IMR-90 (cell line): ENCODE measurements around the gene RPTOR.

ENCODE experiments used
- CEBPB ChIP-seq: IDR thresholded peaks from 2 replicates; pipeline ENCODE4 v1.6.1; 2012; ENCODE audit warnings: low read depth, low read length, improper control_type of control experiment
- MAFK ChIP-seq: IDR thresholded peaks from 2 replicates; pipeline ENCODE4 v1.6.1; 2012; ENCODE audit warnings: low read depth, low read length, improper control_type of control experiment
- MXI1 ChIP-seq: IDR thresholded peaks from 2 replicates; pipeline ENCODE4 v1.6.1; 2012; ENCODE audit warnings: low read depth, mild to moderate bottlenecking, low read length, moderate library complexity, borderline replicate concordance
- POLR2A ChIP-seq: IDR thresholded peaks from 2 replicates; pipeline ENCODE4 v1.6.1; 2012; ENCODE audit warnings: mild to moderate bottlenecking, low read depth, low read length
- RAD21 ChIP-seq: IDR thresholded peaks from 2 replicates; pipeline ENCODE4 v1.6.1; 2012; ENCODE audit warnings: low read length, improper control_type of control experiment
- RCOR1 ChIP-seq: IDR thresholded peaks from 2 replicates; pipeline ENCODE4 v1.6.1; 2012; ENCODE audit warnings: mild to moderate bottlenecking, low read length, improper control_type of control experiment; ENCODE audit not compliant: insufficient replicate concordance
- SMC3 ChIP-seq: fragments of 150-350 bp; IDR thresholded peaks from 2 replicates; pipeline ENCODE4 v1.6.1; 2016; ENCODE audit warnings: low read depth, mild to moderate bottlenecking, antibody characterized with exemption, low read length, moderate library complexity
- TF ChIP-seq, protein P1 (sequence below): conservative IDR thresholded peaks from 2 replicates; pipeline ENCODE4 v1.5.1; 2012; ENCODE audit warnings: mild to moderate bottlenecking, low read depth, low read length, improper control_type of control experiment
- TF ChIP-seq, protein P2 (sequence below): fragments of 150-350 bp; IDR thresholded peaks from 2 replicates; pipeline ENCODE4 v1.6.1; 2016; ENCODE audit warnings: low read depth, mild to moderate bottlenecking, low read length, moderate library complexity, borderline replicate concordance

GRCh38 chr17:80546267-80546666 lies 1.6 kb downstream of the RPTOR start:
- TF ChIP-seq, protein P1, sequence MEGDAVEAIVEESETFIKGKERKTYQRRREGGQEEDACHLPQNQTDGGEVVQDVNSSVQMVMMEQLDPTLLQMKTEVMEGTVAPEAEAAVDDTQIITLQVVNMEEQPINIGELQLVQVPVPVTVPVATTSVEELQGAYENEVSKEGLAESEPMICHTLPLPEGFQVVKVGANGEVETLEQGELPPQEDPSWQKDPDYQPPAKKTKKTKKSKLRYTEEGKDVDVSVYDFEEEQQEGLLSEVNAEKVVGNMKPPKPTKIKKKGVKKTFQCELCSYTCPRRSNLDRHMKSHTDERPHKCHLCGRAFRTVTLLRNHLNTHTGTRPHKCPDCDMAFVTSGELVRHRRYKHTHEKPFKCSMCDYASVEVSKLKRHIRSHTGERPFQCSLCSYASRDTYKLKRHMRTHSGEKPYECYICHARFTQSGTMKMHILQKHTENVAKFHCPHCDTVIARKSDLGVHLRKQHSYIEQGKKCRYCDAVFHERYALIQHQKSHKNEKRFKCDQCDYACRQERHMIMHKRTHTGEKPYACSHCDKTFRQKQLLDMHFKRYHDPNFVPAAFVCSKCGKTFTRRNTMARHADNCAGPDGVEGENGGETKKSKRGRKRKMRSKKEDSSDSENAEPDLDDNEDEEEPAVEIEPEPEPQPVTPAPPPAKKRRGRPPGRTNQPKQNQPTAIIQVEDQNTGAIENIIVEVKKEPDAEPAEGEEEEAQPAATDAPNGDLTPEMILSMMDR: no peak
- TF ChIP-seq RAD21 (no peak), CEBPB (no peak), POLR2A (no peak), RCOR1 (no peak), SMC3 (no peak), MAFK (no peak), MXI1 (no peak)
- TF ChIP-seq, protein P2, sequence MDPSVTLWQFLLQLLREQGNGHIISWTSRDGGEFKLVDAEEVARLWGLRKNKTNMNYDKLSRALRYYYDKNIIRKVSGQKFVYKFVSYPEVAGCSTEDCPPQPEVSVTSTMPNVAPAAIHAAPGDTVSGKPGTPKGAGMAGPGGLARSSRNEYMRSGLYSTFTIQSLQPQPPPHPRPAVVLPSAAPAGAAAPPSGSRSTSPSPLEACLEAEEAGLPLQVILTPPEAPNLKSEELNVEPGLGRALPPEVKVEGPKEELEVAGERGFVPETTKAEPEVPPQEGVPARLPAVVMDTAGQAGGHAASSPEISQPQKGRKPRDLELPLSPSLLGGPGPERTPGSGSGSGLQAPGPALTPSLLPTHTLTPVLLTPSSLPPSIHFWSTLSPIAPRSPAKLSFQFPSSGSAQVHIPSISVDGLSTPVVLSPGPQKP: no peak
